Measurements from ENCODE around the gene NCK1. TPM values are rescaled to one million over a fixed set of nuclear protein-coding genes. Genes with fewer than 3 reads are reported as not detected.

NCK1 gene
- total RNA-seq, 1 experiment from 2014 or later: 15.3 TPM

- BruUV-seq (replicated peaks): no TSS peak
- intact Hi-C loops (cut with micrococcal nuclease): no loop called here
- CTCF ChIA-PET: no interaction called here
Measured at GRCh38 chr3:136885357-136886213, 23.6 kb downstream of the NCK1 start.

GRCh38 chr3:136889947-136890346 lies 27.9 kb downstream of the NCK1 start:
- no peaks in the 10 kb centered on the region for H3F3A ChIP-seq (ENCODE audit: low read length, unreplicated experiment)
- no peak overlapping the region for H3K4me3 ChIP-seq (ENCODE audit: low read length)
- peaks cover 13% of the 10 kb centered on the region for H3K4me1 ChIP-seq (ENCODE audit: insufficient read depth, low read length)
- intact Hi-C loops (cut with micrococcal nuclease): loop anchor here (5.0 kb wide), 1 partner anchor 42 kb away; no protein-coding TSS in a partner anchor
- H4K20me1 ChIP-seq (ENCODE audit: low read length): no peaks in the 10 kb centered on the region
- H3K27me3 ChIP-seq (ENCODE audit: low read length): no peaks in the 10 kb centered on the region
- ChIA-PET POLR2A (ENCODE audit: unreplicated experiment) (no interaction called here), CTCF (no interaction called here)
- no peak overlapping the region for H3K4me2 ChIP-seq (ENCODE audit: low read length)
- DNase-seq: no peak
- BruUV-seq (replicated peaks): no TSS peak
- H3K27ac ChIP-seq (ENCODE audit: low read length): no peak overlapping the region
- H3K79me2 ChIP-seq (ENCODE audit: low read length): peaks cover 83% of the 10 kb centered on the region
- H3K36me3 ChIP-seq (ENCODE audit: low read depth, low read length): no peaks in the 10 kb centered on the region
- ATAC-seq: no peak
- no peak overlapping the region for H3K9ac ChIP-seq (ENCODE audit: low read length)
- H3K9me3 ChIP-seq (ENCODE audit: low read length): no peaks in the 10 kb centered on the region
- TF ChIP-seq CTCF (conservative IDR thresholded peaks at IDR 0.05; ENCODE audit: low read depth, low read length) (no peak), EZH2 (IDR thresholded peaks at IDR 0.05; ENCODE audit: low read length, unreplicated experiment) (no peak), EZH2phosphoT487 (IDR thresholded peaks at IDR 0.05; ENCODE audit: borderline replicate concordance, low read length) (no peak)
- H3K9me2 ChIP-seq (replicated peaks; ENCODE audit: low read length): no peaks in the 10 kb centered on the region
- no peak overlapping the region for H2AFZ ChIP-seq (ENCODE audit: low read length)

More at GRCh38 chr3:136885357-136886213, 23.6 kb downstream of the NCK1 start:
- Histone ChIP-seq H4K20me1 (ENCODE audit: low read length) (no peaks in the 10 kb centered on the region), H3K4me1 (ENCODE audit: insufficient read depth, low read length) (no peaks in the 10 kb centered on the region), H3K36me3 (ENCODE audit: low read depth, low read length) (no peaks in the 10 kb centered on the region), H3K4me2 (ENCODE audit: low read length) (no peak overlapping the region), H3F3A (ENCODE audit: low read length, unreplicated experiment) (no peaks in the 10 kb centered on the region), H3K4me3 (ENCODE audit: low read length) (no peak overlapping the region), H3K9me2 (replicated peaks; ENCODE audit: low read length) (no peaks in the 10 kb centered on the region), H3K27ac (ENCODE audit: low read length) (no peak overlapping the region), H2AFZ (ENCODE audit: low read length) (no peak overlapping the region), H3K79me2 (ENCODE audit: low read length) (peaks cover 79% of the 10 kb centered on the region), H3K27me3 (ENCODE audit: low read length) (no peaks in the 10 kb centered on the region), H3K9me3 (ENCODE audit: low read length) (no peaks in the 10 kb centered on the region), H3K9ac (ENCODE audit: low read length) (no peak overlapping the region)
- no peak for TF ChIP-seq EZH2phosphoT487 (IDR thresholded peaks at IDR 0.05; ENCODE audit: borderline replicate concordance, low read length)
- no peak for TF ChIP-seq CTCF (conservative IDR thresholded peaks at IDR 0.05; ENCODE audit: low read depth, low read length)
- no peak for TF ChIP-seq EZH2 (IDR thresholded peaks at IDR 0.05; ENCODE audit: low read length, unreplicated experiment)
- POLR2A ChIA-PET (ENCODE audit: unreplicated experiment): no interaction called here
- DNase-seq (no peak), ATAC-seq (no peak)

All from PC-3 (cell line).